WTC11 (cell line): ENCODE results near the gene TNNI3K. TPM values are rescaled to one million over a fixed set of nuclear protein-coding genes. Genes with fewer than 3 reads are reported as not detected.

ENCODE experiments used
- ATAC-seq: fragments of 200-7000 bp; cut with Tn5 transposase; 2 replicates; pipeline ENCODE4 v1.10.0; 2021; ENCODE audit warnings: mild to moderate bottlenecking, moderate library complexity
- CTCF ChIA-PET: fragments of 300-600 bp; sonication (Branson Sonifier 250); formaldehyde crosslinking; loops from one replicate; lab custom pipeline; 2021; ENCODE audit warnings: antibody characterized with exemption; lab: Charles Lee
- POLR2A ChIA-PET: fragments of 350-600 bp; sonication (Branson Sonifier 250); formaldehyde crosslinking; loops from one replicate; lab custom pipeline; 2021; ENCODE audit warnings: antibody characterized with exemption; lab: Charles Lee
- DNase-seq: peaks from one replicate; pipeline ENCODE4 v3.0.0; 2021; ENCODE audit warnings: low spot score
- H3K27ac Mint-ChIP-seq: 2 replicates; pipeline ENCODE4 v1.8.0; 2021; ENCODE audit warnings: mixed read lengths
- H3K27me3 Mint-ChIP-seq: 2 replicates; pipeline ENCODE4 v1.8.0; 2021; ENCODE audit warnings: low read depth, mild to moderate bottlenecking, moderate library complexity, mixed read lengths
- H3K36me3 Mint-ChIP-seq: 2 replicates; pipeline ENCODE4 v1.8.0; 2021; ENCODE audit warnings: mixed read lengths
- H3K4me1 Mint-ChIP-seq: 2 replicates; pipeline ENCODE4 v1.8.0; 2022; ENCODE audit warnings: mixed read lengths
- H3K4me3 Mint-ChIP-seq: 2 replicates; pipeline ENCODE4 v1.8.0; 2021; ENCODE audit warnings: mild to moderate bottlenecking, moderate library complexity, mixed read lengths
- H3K9me3 Mint-ChIP-seq: 2 replicates; pipeline ENCODE4 v1.8.0; 2021; ENCODE audit warnings: mixed read lengths
- ATF1 ChIP-seq: sonication (generic); formaldehyde crosslinking; IDR thresholded peaks from 2 replicates; pipeline ENCODE4 v1.8.1; 2023; ENCODE audit warnings: mild to moderate bottlenecking, moderate library complexity, missing genetic modification reagents
- CREB1 ChIP-seq: sonication (generic); formaldehyde crosslinking; IDR thresholded peaks from 2 replicates; pipeline ENCODE4 v1.8.0; 2023; ENCODE audit warnings: mild to moderate bottlenecking, missing genetic modification reagents
- ELF4 ChIP-seq: sonication (generic); formaldehyde crosslinking; IDR thresholded peaks from 2 replicates; pipeline ENCODE4 v1.8.1; 2022; ENCODE audit warnings: low read depth, mild to moderate bottlenecking, moderate library complexity, missing genetic modification reagents
- ERG ChIP-seq: fragments of 250-450 bp; sonication (Bioruptor Pico); IDR thresholded peaks from 2 replicates; pipeline ENCODE4 v1.8.0; 2021; ENCODE audit warnings: mild to moderate bottlenecking
- JUN ChIP-seq: sonication (generic); formaldehyde crosslinking; IDR thresholded peaks from 2 replicates; pipeline ENCODE4 v1.8.0; 2023; ENCODE audit warnings: mild to moderate bottlenecking, missing genetic modification reagents
- MYBL2 ChIP-seq: sonication (generic); formaldehyde crosslinking; IDR thresholded peaks from 2 replicates; pipeline ENCODE4 v1.8.1; 2023; ENCODE audit warnings: mild to moderate bottlenecking, moderate library complexity, missing genetic modification reagents
- NR2C2 ChIP-seq: sonication (generic); formaldehyde crosslinking; IDR thresholded peaks from 2 replicates; pipeline ENCODE4 v1.8.0; 2022; ENCODE audit warnings: mild to moderate bottlenecking, missing genetic modification reagents
- NR3C1 ChIP-seq: sonication (generic); formaldehyde crosslinking; conservative IDR thresholded peaks from 2 replicates; pipeline ENCODE4 v1.8.1; 2023; ENCODE audit warnings: low read depth, mild to moderate bottlenecking, missing genetic modification reagents
- OVOL2 ChIP-seq: fragments of 250-450 bp; sonication (Bioruptor Pico); IDR thresholded peaks from 2 replicates; pipeline ENCODE4 v1.9.0; 2021; ENCODE audit warnings: mild to moderate bottlenecking, borderline replicate concordance
- TCF7 ChIP-seq: sonication (generic); formaldehyde crosslinking; IDR thresholded peaks from 2 replicates; pipeline ENCODE4 v1.8.0; 2022; ENCODE audit warnings: mild to moderate bottlenecking, low read depth, missing genetic modification reagents, moderate library complexity
- TEAD1 ChIP-seq: sonication (generic); formaldehyde crosslinking; IDR thresholded peaks from 2 replicates; pipeline ENCODE4 v1.8.0; 2022; ENCODE audit warnings: mild to moderate bottlenecking, missing genetic modification reagents
- TEAD4 ChIP-seq: sonication (generic); formaldehyde crosslinking; IDR thresholded peaks from 2 replicates; pipeline ENCODE4 v1.8.0; 2022; ENCODE audit warnings: mild to moderate bottlenecking, missing genetic modification reagents
- ZNF396 ChIP-seq: fragments of 250-450 bp; sonication (Bioruptor Pico); IDR thresholded peaks from 2 replicates; pipeline ENCODE4 v1.8.0; 2021; ENCODE audit warnings: mild to moderate bottlenecking, moderate library complexity, borderline replicate concordance
- total RNA-seq: library from RNA; stranded (reverse); gene quantifications from 3 replicates; pipeline ENCODE4 v1.2.3, GENCODE V29; 2021
- TF ChIP-seq, protein P1 (sequence below): sonication (generic); formaldehyde crosslinking; conservative IDR thresholded peaks from 2 replicates; pipeline ENCODE4 v1.8.1; 2023; ENCODE audit warnings: mild to moderate bottlenecking, low read depth, missing genetic modification reagents, moderate library complexity
- TF ChIP-seq, protein P2 (sequence below): fragments of 250-450 bp; sonication (Bioruptor Pico); IDR thresholded peaks from 2 replicates; pipeline ENCODE4 v1.9.0; 2021; ENCODE audit warnings: mild to moderate bottlenecking, borderline replicate concordance
- TF ChIP-seq, protein P3 (sequence below): sonication (generic); formaldehyde crosslinking; IDR thresholded peaks from 2 replicates; pipeline ENCODE4 v1.8.1; 2023; ENCODE audit warnings: mild to moderate bottlenecking, missing genetic modification reagents
- TF ChIP-seq, protein P4 (sequence below): sonication (generic); formaldehyde crosslinking; conservative IDR thresholded peaks from 2 replicates; pipeline ENCODE4 v1.8.1; 2022; ENCODE audit warnings: mild to moderate bottlenecking, missing genetic modification reagents
- TF ChIP-seq, protein P5 (sequence below): sonication (generic); formaldehyde crosslinking; IDR thresholded peaks from 2 replicates; pipeline ENCODE4 v1.8.0; 2022; ENCODE audit warnings: mild to moderate bottlenecking, missing genetic modification reagents
- TF ChIP-seq, protein P6 (sequence below): sonication (generic); formaldehyde crosslinking; IDR thresholded peaks from 2 replicates; pipeline ENCODE4 v1.8.0; 2022; ENCODE audit warnings: mild to moderate bottlenecking, missing genetic modification reagents

TNNI3K gene
- total RNA-seq, 1 experiment from 2014 or later: 0.07 TPM

DNA sequence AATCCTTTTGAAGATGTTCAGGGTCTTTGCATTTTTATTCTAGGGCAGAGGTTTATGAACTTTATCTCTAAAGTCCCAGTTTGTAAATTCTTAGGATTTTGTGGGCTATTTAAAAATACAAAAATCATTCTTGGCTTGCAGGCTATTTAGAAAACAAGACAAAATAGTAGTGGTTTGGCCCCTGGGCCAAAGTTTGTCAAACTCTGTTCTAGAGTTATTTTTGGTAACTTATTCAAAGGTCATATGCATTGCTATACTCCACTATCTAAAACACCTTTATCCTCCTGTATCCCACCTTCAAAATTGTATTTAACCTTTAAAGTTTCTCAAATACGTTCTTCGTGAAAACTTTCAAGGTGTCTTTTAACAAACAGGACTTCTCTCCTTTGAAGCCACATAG, 352.7 kb downstream of the TNNI3K start:
- TF ChIP-seq ATF1 (no peak), CREB1 (no peak), OVOL2 (no peak)
- TF ChIP-seq, protein P1, sequence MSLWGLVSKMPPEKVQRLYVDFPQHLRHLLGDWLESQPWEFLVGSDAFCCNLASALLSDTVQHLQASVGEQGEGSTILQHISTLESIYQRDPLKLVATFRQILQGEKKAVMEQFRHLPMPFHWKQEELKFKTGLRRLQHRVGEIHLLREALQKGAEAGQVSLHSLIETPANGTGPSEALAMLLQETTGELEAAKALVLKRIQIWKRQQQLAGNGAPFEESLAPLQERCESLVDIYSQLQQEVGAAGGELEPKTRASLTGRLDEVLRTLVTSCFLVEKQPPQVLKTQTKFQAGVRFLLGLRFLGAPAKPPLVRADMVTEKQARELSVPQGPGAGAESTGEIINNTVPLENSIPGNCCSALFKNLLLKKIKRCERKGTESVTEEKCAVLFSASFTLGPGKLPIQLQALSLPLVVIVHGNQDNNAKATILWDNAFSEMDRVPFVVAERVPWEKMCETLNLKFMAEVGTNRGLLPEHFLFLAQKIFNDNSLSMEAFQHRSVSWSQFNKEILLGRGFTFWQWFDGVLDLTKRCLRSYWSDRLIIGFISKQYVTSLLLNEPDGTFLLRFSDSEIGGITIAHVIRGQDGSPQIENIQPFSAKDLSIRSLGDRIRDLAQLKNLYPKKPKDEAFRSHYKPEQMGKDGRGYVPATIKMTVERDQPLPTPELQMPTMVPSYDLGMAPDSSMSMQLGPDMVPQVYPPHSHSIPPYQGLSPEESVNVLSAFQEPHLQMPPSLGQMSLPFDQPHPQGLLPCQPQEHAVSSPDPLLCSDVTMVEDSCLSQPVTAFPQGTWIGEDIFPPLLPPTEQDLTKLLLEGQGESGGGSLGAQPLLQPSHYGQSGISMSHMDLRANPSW: no peak
- no peaks in the 10 kb centered on the region for H3K27me3 Mint-ChIP-seq
- no peaks in the 10 kb centered on the region for H3K9me3 Mint-ChIP-seq
- no peaks in the 10 kb centered on the region for H3K4me1 Mint-ChIP-seq
- ChIA-PET POLR2A (no interaction called here), CTCF (no interaction called here)
- H3K27ac Mint-ChIP-seq: no peak overlapping the region
- H3K4me3 Mint-ChIP-seq: no peak overlapping the region
- ATAC-seq: no peak
- no peak for DNase-seq
- no peaks in the 10 kb centered on the region for H3K36me3 Mint-ChIP-seq

GRCh38 chr1:74590288-74590687, 355.1 kb downstream of the TNNI3K start:
- no peak overlapping the region for H3K27ac Mint-ChIP-seq
- H3K9me3 Mint-ChIP-seq: no peaks in the 10 kb centered on the region
- ATAC-seq (no peak), DNase-seq (no peak)
- ChIA-PET POLR2A (no interaction called here), CTCF (no interaction called here)
- no peaks in the 10 kb centered on the region for H3K4me1 Mint-ChIP-seq
- no peaks in the 10 kb centered on the region for H3K27me3 Mint-ChIP-seq
- no peak for TF ChIP-seq NR3C1 (CRISPR knock-in tag)
- no peak for TF ChIP-seq JUN (CRISPR knock-in tag)
- TF ChIP-seq ZNF396 (CRISPR knock-in tag): no peak
- TF ChIP-seq, protein P2, sequence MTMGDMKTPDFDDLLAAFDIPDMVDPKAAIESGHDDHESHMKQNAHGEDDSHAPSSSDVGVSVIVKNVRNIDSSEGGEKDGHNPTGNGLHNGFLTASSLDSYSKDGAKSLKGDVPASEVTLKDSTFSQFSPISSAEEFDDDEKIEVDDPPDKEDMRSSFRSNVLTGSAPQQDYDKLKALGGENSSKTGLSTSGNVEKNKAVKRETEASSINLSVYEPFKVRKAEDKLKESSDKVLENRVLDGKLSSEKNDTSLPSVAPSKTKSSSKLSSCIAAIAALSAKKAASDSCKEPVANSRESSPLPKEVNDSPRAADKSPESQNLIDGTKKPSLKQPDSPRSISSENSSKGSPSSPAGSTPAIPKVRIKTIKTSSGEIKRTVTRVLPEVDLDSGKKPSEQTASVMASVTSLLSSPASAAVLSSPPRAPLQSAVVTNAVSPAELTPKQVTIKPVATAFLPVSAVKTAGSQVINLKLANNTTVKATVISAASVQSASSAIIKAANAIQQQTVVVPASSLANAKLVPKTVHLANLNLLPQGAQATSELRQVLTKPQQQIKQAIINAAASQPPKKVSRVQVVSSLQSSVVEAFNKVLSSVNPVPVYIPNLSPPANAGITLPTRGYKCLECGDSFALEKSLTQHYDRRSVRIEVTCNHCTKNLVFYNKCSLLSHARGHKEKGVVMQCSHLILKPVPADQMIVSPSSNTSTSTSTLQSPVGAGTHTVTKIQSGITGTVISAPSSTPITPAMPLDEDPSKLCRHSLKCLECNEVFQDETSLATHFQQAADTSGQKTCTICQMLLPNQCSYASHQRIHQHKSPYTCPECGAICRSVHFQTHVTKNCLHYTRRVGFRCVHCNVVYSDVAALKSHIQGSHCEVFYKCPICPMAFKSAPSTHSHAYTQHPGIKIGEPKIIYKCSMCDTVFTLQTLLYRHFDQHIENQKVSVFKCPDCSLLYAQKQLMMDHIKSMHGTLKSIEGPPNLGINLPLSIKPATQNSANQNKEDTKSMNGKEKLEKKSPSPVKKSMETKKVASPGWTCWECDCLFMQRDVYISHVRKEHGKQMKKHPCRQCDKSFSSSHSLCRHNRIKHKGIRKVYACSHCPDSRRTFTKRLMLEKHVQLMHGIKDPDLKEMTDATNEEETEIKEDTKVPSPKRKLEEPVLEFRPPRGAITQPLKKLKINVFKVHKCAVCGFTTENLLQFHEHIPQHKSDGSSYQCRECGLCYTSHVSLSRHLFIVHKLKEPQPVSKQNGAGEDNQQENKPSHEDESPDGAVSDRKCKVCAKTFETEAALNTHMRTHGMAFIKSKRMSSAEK (CRISPR knock-in tag): no peak
- TF ChIP-seq CREB1: no peak
- no peak for TF ChIP-seq ERG (CRISPR knock-in tag)
- TF ChIP-seq TEAD1: no peak
- TF ChIP-seq, protein P3, sequence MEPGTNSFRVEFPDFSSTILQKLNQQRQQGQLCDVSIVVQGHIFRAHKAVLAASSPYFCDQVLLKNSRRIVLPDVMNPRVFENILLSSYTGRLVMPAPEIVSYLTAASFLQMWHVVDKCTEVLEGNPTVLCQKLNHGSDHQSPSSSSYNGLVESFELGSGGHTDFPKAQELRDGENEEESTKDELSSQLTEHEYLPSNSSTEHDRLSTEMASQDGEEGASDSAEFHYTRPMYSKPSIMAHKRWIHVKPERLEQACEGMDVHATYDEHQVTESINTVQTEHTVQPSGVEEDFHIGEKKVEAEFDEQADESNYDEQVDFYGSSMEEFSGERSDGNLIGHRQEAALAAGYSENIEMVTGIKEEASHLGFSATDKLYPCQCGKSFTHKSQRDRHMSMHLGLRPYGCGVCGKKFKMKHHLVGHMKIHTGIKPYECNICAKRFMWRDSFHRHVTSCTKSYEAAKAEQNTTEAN (CRISPR knock-in tag): no peak
- no peak for TF ChIP-seq TEAD4
- no peak for TF ChIP-seq ELF4
- TF ChIP-seq, protein P4, sequence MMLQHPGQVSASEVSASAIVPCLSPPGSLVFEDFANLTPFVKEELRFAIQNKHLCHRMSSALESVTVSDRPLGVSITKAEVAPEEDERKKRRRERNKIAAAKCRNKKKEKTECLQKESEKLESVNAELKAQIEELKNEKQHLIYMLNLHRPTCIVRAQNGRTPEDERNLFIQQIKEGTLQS (CRISPR knock-in tag): no peak
- no peak for TF ChIP-seq TCF7
- TF ChIP-seq, protein P5, sequence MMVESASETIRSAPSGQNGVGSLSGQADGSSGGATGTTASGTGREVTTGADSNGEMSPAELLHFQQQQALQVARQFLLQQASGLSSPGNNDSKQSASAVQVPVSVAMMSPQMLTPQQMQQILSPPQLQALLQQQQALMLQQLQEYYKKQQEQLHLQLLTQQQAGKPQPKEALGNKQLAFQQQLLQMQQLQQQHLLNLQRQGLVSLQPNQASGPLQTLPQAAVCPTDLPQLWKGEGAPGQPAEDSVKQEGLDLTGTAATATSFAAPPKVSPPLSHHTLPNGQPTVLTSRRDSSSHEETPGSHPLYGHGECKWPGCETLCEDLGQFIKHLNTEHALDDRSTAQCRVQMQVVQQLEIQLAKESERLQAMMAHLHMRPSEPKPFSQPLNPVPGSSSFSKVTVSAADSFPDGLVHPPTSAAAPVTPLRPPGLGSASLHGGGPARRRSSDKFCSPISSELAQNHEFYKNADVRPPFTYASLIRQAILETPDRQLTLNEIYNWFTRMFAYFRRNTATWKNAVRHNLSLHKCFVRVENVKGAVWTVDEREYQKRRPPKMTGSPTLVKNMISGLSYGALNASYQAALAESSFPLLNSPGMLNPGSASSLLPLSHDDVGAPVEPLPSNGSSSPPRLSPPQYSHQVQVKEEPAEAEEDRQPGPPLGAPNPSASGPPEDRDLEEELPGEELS (CRISPR knock-in tag): no peak
- no peak for TF ChIP-seq OVOL2
- TF ChIP-seq MYBL2 (CRISPR knock-in tag): no peak
- no peak for TF ChIP-seq NR2C2 (CRISPR knock-in tag)
- TF ChIP-seq, protein P6, sequence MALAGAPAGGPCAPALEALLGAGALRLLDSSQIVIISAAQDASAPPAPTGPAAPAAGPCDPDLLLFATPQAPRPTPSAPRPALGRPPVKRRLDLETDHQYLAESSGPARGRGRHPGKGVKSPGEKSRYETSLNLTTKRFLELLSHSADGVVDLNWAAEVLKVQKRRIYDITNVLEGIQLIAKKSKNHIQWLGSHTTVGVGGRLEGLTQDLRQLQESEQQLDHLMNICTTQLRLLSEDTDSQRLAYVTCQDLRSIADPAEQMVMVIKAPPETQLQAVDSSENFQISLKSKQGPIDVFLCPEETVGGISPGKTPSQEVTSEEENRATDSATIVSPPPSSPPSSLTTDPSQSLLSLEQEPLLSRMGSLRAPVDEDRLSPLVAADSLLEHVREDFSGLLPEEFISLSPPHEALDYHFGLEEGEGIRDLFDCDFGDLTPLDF: no peak
- H3K36me3 Mint-ChIP-seq: no peaks in the 10 kb centered on the region
- H3K4me3 Mint-ChIP-seq: no peak overlapping the region
